Retinal pigment epithelial cell (primary cell): ENCODE data around the gene PHF2.

ENCODE experiments used
- DNase-seq: peaks from one replicate; pipeline ENCODE4 v3.0.0-alpha.2; 2010; ENCODE audit warnings: low read depth
- H3K4me3 ChIP-seq: 2 replicates; pipeline ENCODE4 v1.5.1; 2011; ENCODE audit warnings: mild to moderate bottlenecking, low read length, control low read depth, moderate library complexity
- CTCF ChIP-seq: conservative IDR thresholded peaks from 2 replicates; pipeline ENCODE4 v1.5.1; 2011; ENCODE audit warnings: low read depth, low read length, control low read depth, inconsistent platforms

The PHF2 gene

GRCh38 chr9:93600504-93600903, 24.1 kb downstream of the PHF2 start:
- no peak overlapping the region for H3K4me3 ChIP-seq
- no peak for TF ChIP-seq CTCF

GRCh38 chr9:93601063-93601462, 24.7 kb downstream of the PHF2 start:
- no peak for DNase-seq
- no peak for TF ChIP-seq CTCF
- no peak overlapping the region for H3K4me3 ChIP-seq

More at GRCh38 chr9:93600504-93600903, 24.1 kb downstream of the PHF2 start:
- DNase-seq: no peak

- no peak overlapping the region for H3K4me3 ChIP-seq
- no peak for TF ChIP-seq CTCF
- no peak for DNase-seq
Measured at GRCh38 chr9:93601666-93602065, 25.3 kb downstream of the PHF2 start.

GRCh38 chr9:93603011-93603410, 26.6 kb downstream of the PHF2 start:
- no peak for TF ChIP-seq CTCF
- DNase-seq: no peak
- H3K4me3 ChIP-seq: no peak overlapping the region

- H3K4me3 ChIP-seq: no peak overlapping the region
- no peak for TF ChIP-seq CTCF
- DNase-seq: no peak
Measured at GRCh38 chr9:93603906-93604326, 27.5 kb downstream of the PHF2 start.

GRCh38 chr9:93606187-93606586, 29.8 kb downstream of the PHF2 start:
- no peak overlapping the region for H3K4me3 ChIP-seq
- no peak for TF ChIP-seq CTCF
- no peak for DNase-seq

GRCh38 chr9:93610206-93610605, 33.8 kb downstream of the PHF2 start:
- no peak for DNase-seq
- no peak for TF ChIP-seq CTCF
- no peak overlapping the region for H3K4me3 ChIP-seq
